GM21360 (cell line): ENCODE data around the gene TLK1.
"Not testable (repeated sequence)": the region's sequence is repeated elsewhere in the genome, so short reads cannot be mapped to it uniquely, and the experiment has no call there.

Source experiments
- ATAC-seq: cut with Tn5 transposase; IDR thresholded peaks from one replicate; pipeline ENCODE4 v1.9.1; 2021; ENCODE audit warnings: mild to moderate bottlenecking, moderate library complexity; ENCODE audit not compliant: unreplicated experiment

The TLK1 gene

GRCh38 chr2:171169839-171170238, 9.1 kb upstream of the TLK1 start:
- no peak for ATAC-seq

- ATAC-seq, result no peak
Observed at GRCh38 chr2:171169333-171169732, 8.6 kb upstream of the TLK1 start.

GRCh38 chr2:171167352-171167997, 6.8 kb upstream of the TLK1 start:
- no peak for ATAC-seq

- no peak for ATAC-seq
Observed at GRCh38 chr2:171166328-171166983, 5.8 kb upstream of the TLK1 start.

GRCh38 chr2:171165967-171166327, 5.3 kb upstream of the TLK1 start:
- ATAC-seq, result no peak

GRCh38 chr2:171163261-171163660, 2.6 kb upstream of the TLK1 start:
- ATAC-seq, result no peak

GRCh38 chr2:171162522-171163197, 2.0 kb upstream of the TLK1 start:
- not testable (repeated sequence) for ATAC-seq

GRCh38 chr2:171160956-171161740, 455 bp upstream of the TLK1 start:
- ATAC-seq, result peak; percentile 53

- ATAC-seq, result peak; percentile 10
Observed at GRCh38 chr2:171159372-171160118, 1.1 kb downstream of the TLK1 start.

- no peak for ATAC-seq
Observed at GRCh38 chr2:171158790-171159371, 1.8 kb downstream of the TLK1 start.

- ATAC-seq, result no peak
Observed at GRCh38 chr2:171158036-171158789, 2.5 kb downstream of the TLK1 start.

- no peak for ATAC-seq
Observed at GRCh38 chr2:171157109-171157500, 3.6 kb downstream of the TLK1 start.

GRCh38 chr2:171154348-171154747, 6.3 kb downstream of the TLK1 start:
- ATAC-seq, result no peak

- ATAC-seq, result no peak
Observed at GRCh38 chr2:171150694-171151285, 9.9 kb downstream of the TLK1 start.

GRCh38 chr2:171149986-171150693, 10.6 kb downstream of the TLK1 start:
- ATAC-seq, result no peak

- no peak for ATAC-seq
Observed at GRCh38 chr2:171149171-171149938, 11.3 kb downstream of the TLK1 start.

GRCh38 chr2:171147081-171147480, 13.6 kb downstream of the TLK1 start:
- ATAC-seq, result no peak

- ATAC-seq, result no peak
Observed at GRCh38 chr2:171146633-171147032, 14.1 kb downstream of the TLK1 start.
